ENCODE data around the gene FAM98B. TPM values are rescaled to one million over a fixed set of nuclear protein-coding genes. Genes with fewer than 3 reads are reported as not detected.

Gene FAM98B
- total and polyA plus RNA-seq, 2 of the 13 experiments (the other 11 are each of a cell fraction or from before 2014, with no cell fraction given): 3.7 to 4.7 TPM

GRCh38 chr15:38427380-38427779 lies 26.5 kb upstream of the FAM98B start (continued):
- TF ChIP-seq ZNF704 (CRISPR knock-in tag; IDR thresholded peaks at IDR 0.05; ENCODE audit: borderline replicate concordance) (no peak), MED13 (CRISPR knock-in tag; IDR thresholded peaks at IDR 0.05) (no peak), RXRA (CRISPR knock-in tag; IDR thresholded peaks at IDR 0.05) (no peak), GMEB2 (CRISPR knock-in tag; IDR thresholded peaks at IDR 0.05; ENCODE audit: low read depth) (no peak)

- DNase-seq (ENCODE audit: low spot score): no peak
- Histone ChIP-seq H4K20me1 (ENCODE audit: insufficient read depth, low read length) (no peaks in the 10 kb centered on the region), H3K4me3 (replicated peaks in 1 of 3; ENCODE audit: insufficient read depth in 1 of 3, low read depth in 2 of 3, low read length in 3 of 3) (no peak overlapping the region), H2AFZ (ENCODE audit: low read length) (no peak overlapping the region), H3K27me3 (ENCODE audit: control insufficient read depth in 1 of 2, insufficient read depth in 2 of 2, low read length in 2 of 2) (no peaks in the 10 kb centered on the region), H3K4me1 (ENCODE audit: insufficient read depth, low read length) (no peaks in the 10 kb centered on the region), H3K9ac (ENCODE audit: insufficient read depth, low read depth, low read length) (no peak overlapping the region), H3K4me2 (ENCODE audit: low read depth, low read length) (no peak overlapping the region), H3K9me3 (ENCODE audit: low read length) (no peaks in the 10 kb centered on the region), H3K79me2 (ENCODE audit: insufficient read depth, low read length) (no peaks in the 10 kb centered on the region), H3K27ac (ENCODE audit: extremely low read length, insufficient read depth, low read length) (no peak overlapping the region), H3K36me3 (replicated peaks in 1 of 2; ENCODE audit: control insufficient read depth in 1 of 2, insufficient read depth in 2 of 2, low read length in 2 of 2) (no peaks in the 10 kb centered on the region)
- 0% methylated on average over 2 of the region's 3 CpGs for WGBS (ENCODE audit: low lambda C conversion rate)
- ATAC-seq: no peak
- TF ChIP-seq HMG20A (CRISPR knock-in tag; IDR thresholded peaks at IDR 0.05; ENCODE audit: borderline replicate concordance) (no peak), ARNT (IDR thresholded peaks at IDR 0.05) (no peak), KLF11 (CRISPR knock-in tag; IDR thresholded peaks at IDR 0.05) (no peak), CBX2 (IDR thresholded peaks at IDR 0.05; ENCODE audit: low read depth, low read length) (no peak), CBX2 (CRISPR knock-in tag; IDR thresholded peaks at IDR 0.05; ENCODE audit: low read depth) (no peak), NR2F1 (CRISPR knock-in tag; IDR thresholded peaks at IDR 0.05) (no peak), NBN (conservative IDR thresholded peaks at IDR 0.05) (no peak), ZNF678 (CRISPR knock-in tag; IDR thresholded peaks at IDR 0.05) (no peak), CEBPZ (IDR thresholded peaks at IDR 0.05; ENCODE audit: low read length) (no peak), SOX13 (IDR thresholded peaks at IDR 0.05) (no peak), SOX13 (CRISPR knock-in tag; conservative IDR thresholded peaks at IDR 0.05 in 1 of 2, IDR thresholded peaks at IDR 0.05 in 1 of 2) (no peak), LCORL (IDR thresholded peaks at IDR 0.05) (no peak), LCORL (CRISPR knock-in tag; IDR thresholded peaks at IDR 0.05) (no peak)
- no TSS peak for BruUV-seq (replicated peaks)
- ChIA-PET CTCF (ENCODE audit: low intra/inter-chr PET ratio, low total read pairs) (no interaction called here), POLR2A (no interaction called here)
- intact Hi-C loops (cut with micrococcal nuclease; ENCODE audit: unreplicated experiment): no loop called here
- in situ Hi-C loops (cut with HindIII; ENCODE audit: extremely low pct_ligation_motif_present, low pct_unique_long_range_greater_than_20kb): no loop called here
- no peak for FAIRE-seq
These were observed 23.7 kb upstream of the FAM98B start for GRCh38 chr15:38430106-38430760.
